Measurements from ENCODE around the gene ZBTB42. TPM values are rescaled to one million over a fixed set of nuclear protein-coding genes. Genes with fewer than 3 reads are reported as not detected.

ZBTB42 gene
- total and polyA plus RNA-seq, 2 donors (not counting 1 experiment from before 2014, with no cell fraction given) = 1.6 to 8.3 TPM

DNA sequence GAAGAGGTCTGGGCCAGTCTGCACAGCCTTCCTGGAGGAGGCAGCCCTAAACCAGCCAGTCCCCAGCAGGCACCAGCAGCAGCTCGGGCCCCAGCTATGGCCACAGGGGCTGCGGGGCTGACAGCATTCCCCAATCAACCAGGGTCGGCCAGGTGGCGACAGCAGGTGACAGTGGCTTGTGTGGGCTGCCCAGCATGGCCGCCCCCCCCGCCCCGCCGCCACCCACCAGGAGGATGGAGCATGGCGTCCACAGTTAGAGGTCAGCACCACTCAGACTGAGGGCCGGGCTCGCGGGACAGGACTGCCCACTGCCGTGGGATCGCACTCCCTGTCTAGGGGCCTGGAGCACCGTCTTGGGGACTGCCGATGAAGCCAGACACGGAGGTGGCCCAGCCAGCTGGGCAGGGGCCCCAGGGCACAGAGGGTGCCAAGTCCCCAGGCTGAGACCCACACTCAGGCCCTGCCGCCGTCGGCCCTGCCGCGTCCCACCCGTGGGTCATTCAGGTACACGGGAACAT, 20.3 kb upstream of the ZBTB42 start:
- DNase-seq (no peak), ATAC-seq (ENCODE audit: low read depth) (no peak)
- H3K27ac Mint-ChIP-seq = no peak overlapping the region
- Histone ChIP-seq H3K4me3 (ENCODE audit: control extremely low read depth in 1 of 5, extremely low read depth in 1 of 5, insufficient read depth in 1 of 5, low read depth in 2 of 5, low read length in 4 of 5) (no peak overlapping the region), H3K36me3 (replicated peaks in 1 of 2; ENCODE audit: control extremely low read depth in 1 of 2, control insufficient read depth in 1 of 2, extremely low read depth in 1 of 2, insufficient read depth in 2 of 2, low read length in 1 of 2) (peaks cover 0 to 10% of the 10 kb centered on the region in 2 experiments), H3K9ac (ENCODE audit: low read length) (no peak overlapping the region), H3K27ac (ENCODE audit: low read length in 2 of 2) (no peak overlapping the region), H3K9me3 (ENCODE audit: control extremely low read depth in 1 of 3, control insufficient read depth in 2 of 3, insufficient read depth in 1 of 3, low read length in 2 of 3) (peaks cover 0 to 7% (median 0%) of the 10 kb centered on the region in 3 donors), H3K4me1 (ENCODE audit: control insufficient read depth in 2 of 2, insufficient read depth in 2 of 2, low read length in 2 of 2) (no peaks in the 10 kb centered on the region), H3K27me3 (replicated peaks in 1 of 4; ENCODE audit: control extremely low read depth in 1 of 4, control insufficient read depth in 3 of 4, insufficient read depth in 4 of 4, low read length in 3 of 4) (no peaks in the 10 kb centered on the region), H3K4me2 (replicated peaks; ENCODE audit: low read depth, low read length, poor library complexity, severe bottlenecking) (no peak overlapping the region), H4K20me1 (ENCODE audit: control insufficient read depth, insufficient read depth, low read length, poor library complexity, severe bottlenecking) (peaks cover 67% of the 10 kb centered on the region), H2AFZ (ENCODE audit: insufficient read depth, low read depth, low read length, poor library complexity, severe bottlenecking) (no peak overlapping the region), H3K79me2 (ENCODE audit: control insufficient read depth, insufficient read depth, low read length) (peaks cover 18% of the 10 kb centered on the region)
- ChIA-PET POLR2A (no interaction called here), CTCF (no interaction called here)
- WGBS (ENCODE audit: insufficient coverage) = 97% methylated on average over 24 of the region's 24 CpGs
- no peak overlapping the region for H3K4me3 Mint-ChIP-seq
- H3K4me1 Mint-ChIP-seq = no peaks in the 10 kb centered on the region
- H3K9me3 Mint-ChIP-seq (ENCODE audit: insufficient read depth) = no peaks in the 10 kb centered on the region
- H3K27me3 Mint-ChIP-seq = no peaks in the 10 kb centered on the region
- intact Hi-C loops (cut with micrococcal nuclease) = no loop called here
- no peak for TF ChIP-seq EZH2 (IDR thresholded peaks at IDR 0.05; ENCODE audit: borderline replicate concordance, insufficient read depth, low read depth, low read length, poor library complexity, severe bottlenecking)
- TF ChIP-seq, protein P1, sequence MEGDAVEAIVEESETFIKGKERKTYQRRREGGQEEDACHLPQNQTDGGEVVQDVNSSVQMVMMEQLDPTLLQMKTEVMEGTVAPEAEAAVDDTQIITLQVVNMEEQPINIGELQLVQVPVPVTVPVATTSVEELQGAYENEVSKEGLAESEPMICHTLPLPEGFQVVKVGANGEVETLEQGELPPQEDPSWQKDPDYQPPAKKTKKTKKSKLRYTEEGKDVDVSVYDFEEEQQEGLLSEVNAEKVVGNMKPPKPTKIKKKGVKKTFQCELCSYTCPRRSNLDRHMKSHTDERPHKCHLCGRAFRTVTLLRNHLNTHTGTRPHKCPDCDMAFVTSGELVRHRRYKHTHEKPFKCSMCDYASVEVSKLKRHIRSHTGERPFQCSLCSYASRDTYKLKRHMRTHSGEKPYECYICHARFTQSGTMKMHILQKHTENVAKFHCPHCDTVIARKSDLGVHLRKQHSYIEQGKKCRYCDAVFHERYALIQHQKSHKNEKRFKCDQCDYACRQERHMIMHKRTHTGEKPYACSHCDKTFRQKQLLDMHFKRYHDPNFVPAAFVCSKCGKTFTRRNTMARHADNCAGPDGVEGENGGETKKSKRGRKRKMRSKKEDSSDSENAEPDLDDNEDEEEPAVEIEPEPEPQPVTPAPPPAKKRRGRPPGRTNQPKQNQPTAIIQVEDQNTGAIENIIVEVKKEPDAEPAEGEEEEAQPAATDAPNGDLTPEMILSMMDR (IDR thresholded peaks at IDR 0.05) = no peak

DNA sequence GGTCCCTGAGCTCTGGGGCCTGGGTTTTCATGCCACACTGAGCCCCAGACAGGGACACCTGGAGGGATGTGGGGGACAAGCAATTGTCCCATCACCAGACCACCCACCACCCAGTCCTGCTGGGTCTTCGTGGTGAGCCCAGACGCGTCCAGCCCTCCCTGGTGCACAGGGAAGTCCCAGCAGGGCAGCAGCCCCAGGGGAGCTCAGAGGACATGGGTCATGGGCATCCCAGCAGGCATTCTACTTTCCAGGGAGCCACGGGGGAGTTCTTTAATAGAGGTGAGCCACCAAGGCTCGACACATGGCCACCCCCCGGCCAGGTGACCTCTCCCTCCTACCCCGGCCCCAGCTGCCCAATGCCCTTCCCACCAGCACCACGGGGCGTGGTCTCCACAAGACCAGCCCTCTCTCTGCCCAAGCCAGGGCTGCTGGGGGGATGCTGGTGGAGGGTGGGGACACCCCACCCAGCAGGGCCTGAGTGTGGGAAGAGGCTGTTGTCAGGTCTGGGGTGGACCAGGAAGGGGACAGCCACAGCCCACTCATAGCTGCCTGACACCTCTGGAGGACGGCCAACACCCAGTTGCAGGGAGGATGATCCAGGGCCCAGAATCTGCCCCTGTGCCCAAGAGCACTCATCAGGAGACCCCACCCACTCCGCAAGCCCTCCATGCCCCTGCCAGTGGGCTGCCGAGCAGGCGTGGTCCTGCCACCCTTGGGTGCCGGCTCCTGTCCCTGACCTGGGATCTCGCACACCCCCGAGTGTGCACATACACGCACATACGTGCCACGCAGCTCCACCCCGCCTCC, 19.4 kb upstream of the ZBTB42 start:
- Histone ChIP-seq H3K9me3 (ENCODE audit: control extremely low read depth in 1 of 3, control insufficient read depth in 2 of 3, insufficient read depth in 1 of 3, low read length in 2 of 3) (peaks cover 0 to under 1% (median 0%) of the 10 kb centered on the region in 3 donors), H3K4me2 (replicated peaks; ENCODE audit: low read depth, low read length, poor library complexity, severe bottlenecking) (no peak overlapping the region), H3K9ac (ENCODE audit: low read length) (no peak overlapping the region), H3K36me3 (replicated peaks in 1 of 2; ENCODE audit: control extremely low read depth in 1 of 2, control insufficient read depth in 1 of 2, extremely low read depth in 1 of 2, insufficient read depth in 2 of 2, low read length in 1 of 2) (peaks cover 0 to 8% of the 10 kb centered on the region in 2 experiments), H3K27me3 (replicated peaks in 1 of 4; ENCODE audit: control extremely low read depth in 1 of 4, control insufficient read depth in 3 of 4, insufficient read depth in 4 of 4, low read length in 3 of 4) (no peaks in the 10 kb centered on the region), H2AFZ (ENCODE audit: insufficient read depth, low read depth, low read length, poor library complexity, severe bottlenecking) (no peak overlapping the region), H4K20me1 (ENCODE audit: control insufficient read depth, insufficient read depth, low read length, poor library complexity, severe bottlenecking) (peaks cover 72% of the 10 kb centered on the region), H3K4me1 (ENCODE audit: control insufficient read depth in 2 of 2, insufficient read depth in 2 of 2, low read length in 2 of 2) (peaks cover 0 to 4% of the 10 kb centered on the region in 2 donors), H3K4me3 (ENCODE audit: control extremely low read depth in 1 of 5, extremely low read depth in 1 of 5, insufficient read depth in 1 of 5, low read depth in 2 of 5, low read length in 4 of 5) (no peak overlapping the region), H3K79me2 (ENCODE audit: control insufficient read depth, insufficient read depth, low read length) (peaks cover 21% of the 10 kb centered on the region), H3K27ac (ENCODE audit: low read length in 2 of 2) (no peak overlapping the region)
- ChIA-PET CTCF (no interaction called here), POLR2A (interaction anchor here (0.6 kb wide), 1 partner anchor 82 kb away, joined by 4 read pairs; no protein-coding TSS in a partner anchor)
- Mint-ChIP-seq H3K4me3 (no peak overlapping the region), H3K27me3 (no peaks in the 10 kb centered on the region), H3K27ac (no peak overlapping the region), H3K4me1 (no peaks in the 10 kb centered on the region), H3K9me3 (ENCODE audit: insufficient read depth) (no peaks in the 10 kb centered on the region)
- intact Hi-C loops (cut with micrococcal nuclease) = no loop called here
- WGBS (ENCODE audit: insufficient coverage) = 93% methylated on average over 16 of the region's 20 CpGs
- no peak for TF ChIP-seq EZH2 (IDR thresholded peaks at IDR 0.05; ENCODE audit: borderline replicate concordance, insufficient read depth, low read depth, low read length, poor library complexity, severe bottlenecking)
- TF ChIP-seq, protein P1 (IDR thresholded peaks at IDR 0.05) = no peak
- ATAC-seq (ENCODE audit: low read depth) (no peak), DNase-seq (no peak)
